Raji (cell line): Measurements from ENCODE around the gene CZIB.

ENCODE experiments used
- POLR2A ChIP-seq: IDR thresholded peaks from 2 replicates; pipeline ENCODE4 v1.6.1; 2011; ENCODE audit warnings: low read depth, low read length, control low read depth; ENCODE audit not compliant: insufficient read depth

The CZIB gene

GRCh38 chr1:53182716-53183094 lies 37.7 kb downstream of the CZIB start:
- TF ChIP-seq POLR2A, result no peak

GRCh38 chr1:53182111-53182593 lies 38.3 kb downstream of the CZIB start:
- no peak for TF ChIP-seq POLR2A

- no peak for TF ChIP-seq POLR2A
These were observed 39.5 kb downstream of the CZIB start for GRCh38 chr1:53180951-53181350.

GRCh38 chr1:53180226-53180625 lies 40.2 kb downstream of the CZIB start:
- TF ChIP-seq POLR2A, result no peak

GRCh38 chr1:53176452-53177208 lies 43.8 kb downstream of the CZIB start:
- no peak for TF ChIP-seq POLR2A

- no peak for TF ChIP-seq POLR2A
These were observed 45.2 kb downstream of the CZIB start for GRCh38 chr1:53174971-53175913.

GRCh38 chr1:53172426-53173128 lies 47.9 kb downstream of the CZIB start:
- TF ChIP-seq POLR2A, result no peak

- TF ChIP-seq POLR2A, result no peak
These were observed 53.5 kb downstream of the CZIB start for GRCh38 chr1:53166912-53167311.

- TF ChIP-seq POLR2A, result no peak
These were observed 54.1 kb downstream of the CZIB start for GRCh38 chr1:53166366-53166765.

GRCh38 chr1:53165408-53165961 lies 54.9 kb downstream of the CZIB start:
- no peak for TF ChIP-seq POLR2A
